ENCODE results near the gene PMIS2. TPM values are rescaled to one million over a fixed set of nuclear protein-coding genes. Genes with fewer than 3 reads are reported as not detected.
"Not testable (repeated sequence)": the region's sequence is repeated elsewhere in the genome, so short reads cannot be mapped to it uniquely, and the experiment has no call there.

The PMIS2 gene
- total RNA-seq, 2 experiments from 2014 or later = not detected

DNA sequence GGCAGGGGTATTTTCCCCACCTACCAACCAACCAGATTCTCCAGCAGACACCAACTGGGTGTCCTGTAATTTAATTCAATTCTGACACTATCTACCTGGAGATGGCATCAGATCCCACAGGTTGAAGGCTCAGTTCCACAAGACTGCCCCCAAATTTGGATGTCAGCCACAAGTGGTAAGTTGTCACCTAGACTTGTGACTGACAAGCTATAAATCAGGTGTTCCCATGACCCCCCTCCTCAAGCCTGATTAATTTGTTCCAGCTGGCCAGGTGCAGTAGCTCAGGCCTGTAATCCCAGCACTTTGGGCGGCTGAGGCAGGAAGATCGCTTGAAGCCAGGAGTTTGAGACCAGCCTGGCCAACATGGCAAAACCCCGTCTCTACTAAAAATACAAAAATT, 16.0 kb downstream of the PMIS2 start:
- ChIA-PET POLR2A (no interaction called here), CTCF (interaction anchor here (2.3 kb wide), 1 partner anchor 53 kb away, joined by 8 read pairs; no protein-coding TSS in a partner anchor)
- Mint-ChIP-seq H3K9me3 (peaks cover 2% of the 10 kb centered on the region), H3K36me3 (no peaks in the 10 kb centered on the region), H3K4me3 (no peak overlapping the region), H3K27ac (no peak overlapping the region), H3K4me1 (ENCODE audit: low read depth) (no peaks in the 10 kb centered on the region), H3K27me3 (peaks cover 1% of the 10 kb centered on the region)
- intact Hi-C loops (cut with micrococcal nuclease) = no loop called here
- no peak for DNase-seq

DNA sequence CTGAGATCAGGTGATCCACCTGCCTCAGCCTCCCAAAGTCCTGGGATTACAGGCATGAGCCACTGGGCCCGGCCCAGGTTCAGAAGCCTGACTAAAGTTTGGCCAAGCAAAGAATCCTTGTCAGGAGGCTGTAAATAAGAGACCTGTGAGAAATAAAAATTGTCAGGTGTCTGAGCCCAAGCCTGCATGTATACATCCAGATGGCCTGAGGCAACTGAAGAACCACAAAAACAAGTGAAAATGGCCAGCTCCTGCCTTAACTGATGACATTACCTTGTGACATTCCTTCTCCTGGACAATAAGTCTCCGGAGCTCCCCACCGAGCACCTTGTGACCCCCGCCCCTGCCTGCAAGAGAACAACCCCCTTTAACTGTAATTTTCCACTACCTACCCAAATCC, 18.5 kb downstream of the PMIS2 start:
- H3K27ac Mint-ChIP-seq; DNase-seq; POLR2A ChIA-PET; CTCF ChIA-PET; H3K4me1 Mint-ChIP-seq (ENCODE audit: low read depth); H3K4me3 Mint-ChIP-seq; H3K36me3 Mint-ChIP-seq; intact Hi-C loops (cut with micrococcal nuclease); H3K27me3 Mint-ChIP-seq: not testable (repeated sequence)
- H3K9me3 Mint-ChIP-seq = peaks cover 18% of the 10 kb centered on the region

DNA sequence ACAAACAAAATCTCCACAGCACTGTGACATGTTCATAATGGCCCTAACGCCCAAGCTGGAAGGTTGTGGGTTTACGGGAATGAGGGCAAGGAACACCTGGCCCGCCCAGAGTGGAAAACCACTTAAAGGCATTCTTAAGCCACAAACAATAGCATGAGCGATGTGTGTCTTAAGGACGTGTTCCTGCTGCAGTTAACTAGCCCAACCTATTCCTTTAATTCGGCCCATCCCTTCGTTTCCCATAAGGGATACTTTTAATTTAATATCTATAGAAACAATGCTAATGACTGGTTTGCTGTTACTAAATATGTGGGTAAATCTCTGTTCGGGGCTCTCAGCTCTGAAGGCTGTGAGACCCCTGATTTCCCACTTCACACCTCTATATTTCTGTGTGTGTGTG, 21.2 kb downstream of the PMIS2 start:
- CTCF ChIA-PET = interaction anchor here (0.7 kb wide), 1 partner anchor 492 kb away, joined by 3 read pairs; no protein-coding TSS in a partner anchor
- Mint-ChIP-seq H3K4me1 (ENCODE audit: low read depth) (peaks cover 22% of the 10 kb centered on the region), H3K9me3 (peaks cover 18% of the 10 kb centered on the region)
- H3K4me3 Mint-ChIP-seq; H3K27ac Mint-ChIP-seq; intact Hi-C loops (cut with micrococcal nuclease); POLR2A ChIA-PET; H3K27me3 Mint-ChIP-seq; H3K36me3 Mint-ChIP-seq; DNase-seq: not testable (repeated sequence)

DNA sequence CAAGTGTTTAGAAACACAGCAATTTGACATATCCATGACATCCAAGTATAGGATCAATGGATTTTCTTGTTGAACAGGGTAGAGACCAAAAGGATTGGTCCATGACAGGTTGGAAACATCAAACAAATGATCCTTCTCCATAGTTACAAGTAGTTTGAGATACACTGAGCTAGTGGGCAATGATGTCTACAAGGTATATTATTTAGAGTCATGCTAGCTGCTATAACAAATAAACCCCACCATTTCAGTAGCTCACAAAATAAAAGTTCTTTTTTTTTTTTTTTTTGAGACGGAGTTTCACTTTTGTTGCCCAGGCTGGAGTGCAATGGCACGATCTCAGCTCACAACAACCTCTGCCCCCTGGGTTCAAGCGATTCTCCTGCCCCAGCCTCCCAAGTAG, 21.7 kb downstream of the PMIS2 start:
- no peak for DNase-seq
- Mint-ChIP-seq H3K27me3 (peaks cover 1% of the 10 kb centered on the region), H3K27ac (no peak overlapping the region), H3K36me3 (peaks cover 8% of the 10 kb centered on the region), H3K4me3 (no peak overlapping the region), H3K4me1 (ENCODE audit: low read depth) (peaks cover 23% of the 10 kb centered on the region), H3K9me3 (peaks cover 18% of the 10 kb centered on the region)
- POLR2A ChIA-PET = no interaction called here
- CTCF ChIA-PET = interaction anchor here (0.7 kb wide), 2 partner anchors 58 to 493 kb away, joined by 3 read pairs; no protein-coding TSS in a partner anchor
- intact Hi-C loops (cut with micrococcal nuclease) = no loop called here

DNA sequence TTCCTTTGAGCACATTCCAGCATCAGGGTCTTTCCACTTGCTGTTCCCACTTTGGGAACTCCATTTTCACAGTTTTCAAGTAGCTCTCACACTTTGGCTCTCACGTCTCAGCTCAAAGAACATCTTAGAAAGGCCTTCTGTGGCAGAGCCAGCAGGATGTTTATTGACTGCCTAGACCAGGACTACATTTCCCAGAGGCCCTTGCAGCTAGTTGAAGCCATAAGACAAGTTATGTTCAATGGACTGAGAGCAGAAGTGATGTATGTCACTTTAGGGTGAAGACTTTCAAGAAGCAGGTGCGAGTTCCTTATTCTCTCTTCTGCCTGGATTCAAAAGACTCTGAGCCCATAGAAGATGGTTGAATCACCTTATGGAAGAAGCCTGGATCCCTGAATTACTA, 22.3 kb downstream of the PMIS2 start:
- peaks cover 25% of the 10 kb centered on the region for H3K4me1 Mint-ChIP-seq (ENCODE audit: low read depth)
- peaks cover 1% of the 10 kb centered on the region for H3K27me3 Mint-ChIP-seq
- POLR2A ChIA-PET = no interaction called here
- no peak overlapping the region for H3K4me3 Mint-ChIP-seq
- no peak for DNase-seq
- no peak overlapping the region for H3K27ac Mint-ChIP-seq
- peaks cover 18% of the 10 kb centered on the region for H3K9me3 Mint-ChIP-seq
- H3K36me3 Mint-ChIP-seq = peaks cover 8% of the 10 kb centered on the region
- intact Hi-C loops (cut with micrococcal nuclease) = no loop called here
- CTCF ChIA-PET = interaction anchor here (0.7 kb wide), 1 partner anchor 59 kb away, joined by 3 read pairs; no protein-coding TSS in a partner anchor

DNA sequence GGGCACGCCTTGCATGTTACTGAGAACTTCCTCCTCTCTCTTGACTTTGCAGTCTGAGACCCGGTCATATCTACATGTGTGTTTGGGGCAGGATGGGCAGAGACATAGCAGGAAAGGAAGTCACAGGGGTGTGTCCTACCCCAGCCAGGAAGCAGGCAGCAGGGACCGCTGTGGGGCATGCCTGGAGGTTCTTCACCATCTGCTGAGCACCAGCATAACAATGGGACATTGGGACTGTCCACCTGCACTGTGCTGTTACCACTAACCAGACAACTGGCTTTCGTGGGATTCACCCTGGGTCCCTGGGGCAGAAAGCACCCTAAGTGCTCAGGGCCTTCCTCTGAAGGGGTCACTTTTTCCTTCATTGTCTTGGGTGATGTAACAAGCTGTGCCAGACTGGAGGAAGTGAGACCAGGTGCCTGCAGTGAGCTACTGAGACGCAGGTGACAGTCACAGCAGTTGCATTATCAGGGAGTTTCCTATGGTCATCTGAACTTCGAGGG, 23.9 kb downstream of the PMIS2 start:
- Mint-ChIP-seq H3K4me3 (no peak overlapping the region), H3K27ac (peak overlapping the region; percentile 82), H3K36me3 (peaks cover 8% of the 10 kb centered on the region), H3K27me3 (peaks cover 1% of the 10 kb centered on the region), H3K9me3 (peaks cover 18% of the 10 kb centered on the region), H3K4me1 (ENCODE audit: low read depth) (peaks cover 31% of the 10 kb centered on the region)
- ChIA-PET CTCF (interaction anchor here (0.8 kb wide), 1 partner anchor 99 kb away, joined by 3 read pairs; no protein-coding TSS in a partner anchor), POLR2A (no interaction called here)
- intact Hi-C loops (cut with micrococcal nuclease) = loop anchor here (5.0 kb wide), 1 partner anchor 63 kb away; the partner anchor contains the start of gene TMEM147
- peak; percentile 59 for DNase-seq

DNA sequence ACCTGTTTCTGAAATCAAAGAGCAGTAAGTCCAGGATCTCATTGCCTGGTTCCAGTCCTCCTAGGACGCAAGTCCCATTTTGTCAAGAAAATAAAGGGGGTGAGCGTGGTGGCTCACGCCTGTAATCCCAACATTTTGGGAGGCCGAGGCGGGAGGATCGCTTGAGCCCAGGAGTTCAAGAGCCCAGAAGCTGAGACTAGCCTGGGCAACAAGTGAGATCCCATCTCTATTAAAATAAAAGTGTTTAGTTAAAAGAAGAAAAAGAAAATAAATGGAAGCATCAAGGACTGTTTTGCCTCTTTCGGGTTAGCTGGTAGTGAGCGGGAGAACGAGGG, 26.2 kb downstream of the PMIS2 start:
- peaks cover 31% of the 10 kb centered on the region for H3K4me1 Mint-ChIP-seq (ENCODE audit: low read depth)
- intact Hi-C loops (cut with micrococcal nuclease) = loop anchor here (1.0 to 5.0 kb wide), 3 partner anchors 16 to 65 kb away; partner anchors contain the start of gene TMEM147
- POLR2A ChIA-PET = interaction anchor here (1.2 to 2.1 kb wide), 3 partner anchors 9 to 32 kb away, joined by 3 to 14 read pairs (median 4); no protein-coding TSS in a partner anchor

DNA sequence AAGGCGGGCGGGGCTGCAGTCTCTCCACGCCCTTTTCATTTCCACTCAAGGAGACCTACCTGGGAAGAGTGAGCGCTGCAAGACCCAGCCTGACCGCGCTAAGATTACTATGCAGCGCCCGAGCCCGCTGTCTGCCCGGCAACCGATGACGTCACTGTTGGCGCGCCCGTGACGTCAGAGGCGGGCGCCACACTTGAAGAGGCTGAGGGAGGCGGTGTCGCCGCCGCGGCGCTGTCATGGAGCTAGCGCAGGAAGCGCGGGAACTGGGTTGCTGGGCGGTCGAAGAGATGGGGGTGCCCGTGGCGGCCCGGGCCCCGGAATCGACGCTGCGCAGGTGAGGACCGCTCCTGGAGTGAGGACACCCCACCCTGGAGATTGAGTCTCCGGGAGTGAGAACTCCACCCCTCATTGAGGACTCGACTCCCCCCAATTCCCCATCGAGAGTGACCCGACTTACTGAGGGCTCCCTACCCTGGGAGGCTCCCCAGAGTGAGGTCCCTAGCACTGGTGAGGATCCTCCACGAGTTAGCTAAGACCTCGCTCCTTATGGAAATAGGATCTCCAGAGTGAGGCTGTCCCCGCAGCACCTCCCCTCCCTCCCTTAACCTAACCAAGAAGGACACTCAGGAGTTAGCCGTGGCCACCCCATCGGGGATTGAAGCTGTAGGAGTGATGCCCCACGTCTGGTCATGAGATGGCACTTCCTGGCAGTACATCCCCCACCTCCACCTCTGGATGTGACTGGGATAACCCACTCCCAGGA, 26.8 kb downstream of the PMIS2 start, which contains the start of gene HAUS5:
TSS of gene HAUS5 (plus strand) at position 177 of the 763 bp plus-strand sequence. CDS start at position 237, 60 bp downstream.
- DNase-seq = peak; percentile 98
- Mint-ChIP-seq H3K4me1 (ENCODE audit: low read depth) (peaks cover 31% of the 10 kb centered on the region), H3K27ac (peak within 1 kb of the TSS; percentile 81), H3K4me3 (peak within 1 kb of the TSS; percentile 83), H3K9me3 (peaks cover 10% of the 10 kb centered on the region), H3K27me3 (peaks cover 1% of the 10 kb centered on the region), H3K36me3 (peaks cover 12% of the 10 kb centered on the region)
- intact Hi-C loops (cut with micrococcal nuclease) = loop anchor here (1.0 to 5.0 kb wide), 3 partner anchors 16 to 65 kb away; partner anchors contain the start of gene TMEM147
- CTCF ChIA-PET = interaction anchor here (1.0 to 2.4 kb wide), 4 partner anchors 19 to 632 kb away, joined by 3 to 13 read pairs (median 3); no protein-coding TSS in a partner anchor
- POLR2A ChIA-PET = interaction anchor here (0.6 to 2.1 kb wide), 7 partner anchors 9 to 117 kb away, joined by 3 to 14 read pairs (median 3); no protein-coding TSS in a partner anchor

More for the DNA sequence above, 26.2 kb downstream of the PMIS2 start:
- CTCF ChIA-PET = interaction anchor here (1.0 to 2.4 kb wide), 4 partner anchors 19 to 631 kb away, joined by 3 to 13 read pairs (median 3); no protein-coding TSS in a partner anchor
- H3K4me3 Mint-ChIP-seq = peak overlapping the region; percentile 83
- H3K36me3 Mint-ChIP-seq = peaks cover 12% of the 10 kb centered on the region
- peak overlapping the region; percentile 81 for H3K27ac Mint-ChIP-seq
- peaks cover 14% of the 10 kb centered on the region for H3K9me3 Mint-ChIP-seq
- H3K27me3 Mint-ChIP-seq = peaks cover 1% of the 10 kb centered on the region
- DNase-seq = no peak

DNA sequence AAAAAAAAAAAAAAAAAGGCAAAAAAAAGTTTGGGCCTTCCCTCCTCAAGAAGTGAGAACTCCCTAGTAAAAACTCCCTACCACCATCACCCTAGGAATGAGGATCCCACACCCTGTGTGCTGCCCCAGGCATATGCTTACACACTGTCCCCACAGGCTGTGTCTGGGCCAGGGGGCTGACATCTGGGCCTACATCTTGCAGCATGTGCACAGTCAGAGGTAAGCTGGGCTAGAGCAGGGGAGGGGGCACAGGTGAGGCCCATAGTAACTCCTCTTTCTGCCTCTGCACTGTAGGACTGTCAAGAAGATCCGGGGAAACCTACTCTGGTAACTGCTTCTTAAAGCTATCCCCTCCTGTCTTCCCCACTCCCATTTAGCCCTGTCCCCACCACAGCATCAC, 27.6 kb downstream of the PMIS2 start:
- POLR2A ChIA-PET = interaction anchor here (0.6 to 2.1 kb wide), 5 partner anchors 21 to 118 kb away, joined by 3 to 14 read pairs (median 3); no protein-coding TSS in a partner anchor
- peaks cover 1% of the 10 kb centered on the region for H3K27me3 Mint-ChIP-seq
- CTCF ChIA-PET = interaction anchor here (2.4 kb wide), 1 partner anchor 65 kb away, joined by 13 read pairs; no protein-coding TSS in a partner anchor
- peak overlapping the region; percentile 83 for H3K4me3 Mint-ChIP-seq
- no peak for DNase-seq
- peak overlapping the region; percentile 81 for H3K27ac Mint-ChIP-seq
- intact Hi-C loops (cut with micrococcal nuclease) = loop anchor here (2.0 to 5.0 kb wide), 2 partner anchors 31 to 66 kb away; partner anchors contain the start of gene TMEM147
- H3K9me3 Mint-ChIP-seq = peaks cover 3% of the 10 kb centered on the region
- peaks cover 8% of the 10 kb centered on the region for H3K36me3 Mint-ChIP-seq
- peaks cover 30% of the 10 kb centered on the region for H3K4me1 Mint-ChIP-seq (ENCODE audit: low read depth)

DNA sequence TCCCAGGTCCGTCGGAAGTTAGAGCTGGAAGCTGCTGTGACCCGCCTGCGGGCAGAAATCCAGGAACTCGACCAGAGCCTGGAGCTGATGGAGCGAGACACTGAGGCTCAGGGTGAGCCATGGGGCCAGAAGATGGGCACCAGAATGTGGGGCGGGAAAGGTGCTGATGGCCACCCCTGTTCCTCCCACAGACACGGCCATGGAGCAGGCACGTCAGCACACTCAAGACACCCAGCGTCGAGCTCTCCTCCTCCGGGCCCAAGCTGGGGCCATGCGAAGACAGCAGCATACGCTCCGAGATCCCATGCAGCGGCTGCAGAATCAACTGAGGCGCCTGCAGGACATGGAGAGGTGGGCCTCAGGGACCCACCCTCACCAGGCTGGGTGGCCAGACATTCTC, 29.1 kb downstream of the PMIS2 start:
- intact Hi-C loops (cut with micrococcal nuclease) = no loop called here
- Mint-ChIP-seq H3K4me3 (no peak overlapping the region), H3K27me3 (peaks cover 1% of the 10 kb centered on the region), H3K9me3 (no peaks in the 10 kb centered on the region), H3K4me1 (ENCODE audit: low read depth) (peaks cover 20% of the 10 kb centered on the region), H3K27ac (no peak overlapping the region), H3K36me3 (peaks cover 7% of the 10 kb centered on the region)
- DNase-seq = no peak
- CTCF ChIA-PET = no interaction called here
- POLR2A ChIA-PET = no interaction called here

DNA sequence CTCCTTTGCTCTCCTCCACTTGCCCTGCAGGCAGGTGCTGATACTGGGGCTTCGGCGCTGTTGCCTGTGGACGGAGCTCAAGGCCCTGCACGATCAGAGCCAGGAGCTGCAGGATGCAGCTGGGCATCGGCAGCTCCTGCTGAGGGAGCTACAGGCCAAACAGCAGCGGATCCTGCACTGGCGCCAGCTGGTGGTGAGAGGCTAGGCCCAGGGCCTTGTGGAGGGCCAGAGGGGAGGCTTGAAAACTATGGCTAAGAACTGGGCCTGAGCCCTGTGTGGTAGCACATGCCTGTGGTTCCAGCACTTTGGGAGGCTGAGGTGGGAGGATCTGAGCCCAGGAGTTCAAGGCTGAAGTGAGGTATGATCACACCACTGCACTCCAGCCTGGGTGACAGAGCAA, 32.9 kb downstream of the PMIS2 start:
- POLR2A ChIA-PET = no interaction called here
- no peak for DNase-seq
- CTCF ChIA-PET = interaction anchor here (0.7 kb wide), 1 partner anchor 947 kb away, joined by 3 read pairs; no protein-coding TSS in a partner anchor
- H3K4me1 Mint-ChIP-seq (ENCODE audit: low read depth) = peaks cover 1% of the 10 kb centered on the region
- H3K9me3 Mint-ChIP-seq = no peaks in the 10 kb centered on the region
- intact Hi-C loops (cut with micrococcal nuclease) = no loop called here
- peaks cover 17% of the 10 kb centered on the region for H3K36me3 Mint-ChIP-seq
- no peak overlapping the region for H3K27ac Mint-ChIP-seq
- H3K27me3 Mint-ChIP-seq = no peaks in the 10 kb centered on the region
- no peak overlapping the region for H3K4me3 Mint-ChIP-seq

All from activated CD4-positive, alpha-beta memory T cell treated with anti-CD3 and anti-CD28 coated beads for 36 hours (primary cell).